Cardiac muscle cell (in vitro differentiated cells and primary cell): ENCODE data around the gene NIPAL3. TPM values are rescaled to one million over a fixed set of nuclear protein-coding genes. Genes with fewer than 3 reads are reported as not detected.

ENCODE experiments used
- DNase-seq, 2 donors: peaks; one replicate each; pipeline versions ENCODE4 v3.0.0 to v3.0.0-alpha.2; 2010 to 2017; ENCODE audit warnings: low read depth in 1 of 2, low spot score in 1 of 2
- H3K27ac ChIP-seq: fragments of 200-600 bp; sonication (generic); 2 replicates; pipeline ENCODE4 v1.5.1; 2016
- H3K27me3 ChIP-seq: fragments of 200-600 bp; sonication (generic); 2 replicates; pipeline ENCODE4 v1.6.0; 2016; ENCODE audit warnings: control low read depth
- H3K36me3 ChIP-seq: fragments of 200-600 bp; sonication (generic); 2 replicates; pipeline ENCODE4 v1.5.1; 2016; ENCODE audit warnings: control low read depth
- H3K4me1 ChIP-seq: fragments of 200-600 bp; sonication (generic); 2 replicates; pipeline ENCODE4 v1.8.1; 2017; ENCODE audit warnings: low read depth, mild to moderate bottlenecking, mixed run types
- H3K4me3 ChIP-seq: fragments of 200-600 bp; sonication (generic); 2 replicates; pipeline ENCODE4 v1.5.1; 2016; ENCODE audit warnings: mild to moderate bottlenecking
- H3K9me3 ChIP-seq: fragments of 200-600 bp; sonication (generic); 2 replicates; pipeline ENCODE4 v1.5.1; 2017; ENCODE audit warnings: low read depth, mild to moderate bottlenecking, control low read depth
- CTCF ChIP-seq: IDR thresholded peaks from 2 replicates; pipeline ENCODE4 v1.5.1; 2012; ENCODE audit warnings: low read depth, mild to moderate bottlenecking, low read length
- polyA plus RNA-seq: library from polyadenylated mRNA; unstranded; fragments of >200 nt; fragmentation: Nextera tagmentation; extraction: Ambion mirVana; gene quantifications from 2 replicates; pipeline ENCODE4 v1.2.1, GENCODE V29; 2016
- total RNA-seq: library from RNA; depleted of rRNA; stranded (reverse); fragments of >200 nt; gene quantifications from 2 replicates; pipeline ENCODE4 v1.2.3, GENCODE V29; 2016

The NIPAL3 gene
- total and polyA plus RNA-seq, 2 experiments from 2014 or later, result 19.0 to 32.2 TPM

GRCh38 chr1:24463776-24464735 lies 48.5 kb downstream of the NIPAL3 start:
- H3K4me1 ChIP-seq, result no peaks in the 10 kb centered on the region
- no peaks in the 10 kb centered on the region for H3K27me3 ChIP-seq
- TF ChIP-seq CTCF, result no peak
- H3K4me3 ChIP-seq, result no peak overlapping the region
- no peak for DNase-seq
- H3K9me3 ChIP-seq, result no peaks in the 10 kb centered on the region
- peaks cover 2% of the 10 kb centered on the region for H3K36me3 ChIP-seq
- no peak overlapping the region for H3K27ac ChIP-seq

- no peaks in the 10 kb centered on the region for H3K27me3 ChIP-seq
- no peaks in the 10 kb centered on the region for H3K9me3 ChIP-seq
- TF ChIP-seq CTCF, result no peak
- H3K27ac ChIP-seq, result no peak overlapping the region
- no peak overlapping the region for H3K4me3 ChIP-seq
- no peaks in the 10 kb centered on the region for H3K36me3 ChIP-seq
- no peak for DNase-seq
- H3K4me1 ChIP-seq, result no peaks in the 10 kb centered on the region
These were observed 49.5 kb downstream of the NIPAL3 start for GRCh38 chr1:24465099-24465498.

- no peak overlapping the region for H3K4me3 ChIP-seq
- H3K36me3 ChIP-seq, result no peaks in the 10 kb centered on the region
- no peaks in the 10 kb centered on the region for H3K27me3 ChIP-seq
- DNase-seq, result no peak
- no peak for TF ChIP-seq CTCF
- H3K4me1 ChIP-seq, result no peaks in the 10 kb centered on the region
- H3K27ac ChIP-seq, result no peak overlapping the region
- no peaks in the 10 kb centered on the region for H3K9me3 ChIP-seq
These were observed 50.0 kb downstream of the NIPAL3 start for GRCh38 chr1:24465638-24466037.

GRCh38 chr1:24468685-24469316 lies 53.2 kb downstream of the NIPAL3 start:
- H3K36me3 ChIP-seq, result no peaks in the 10 kb centered on the region
- H3K9me3 ChIP-seq, result no peaks in the 10 kb centered on the region
- H3K4me1 ChIP-seq, result no peaks in the 10 kb centered on the region
- H3K27me3 ChIP-seq, result no peaks in the 10 kb centered on the region
- H3K27ac ChIP-seq, result no peak overlapping the region
- TF ChIP-seq CTCF, result no peak
- no peak for DNase-seq
- no peak overlapping the region for H3K4me3 ChIP-seq

GRCh38 chr1:24470592-24470991 lies 55.0 kb downstream of the NIPAL3 start:
- Histone ChIP-seq H3K4me1 (no peaks in the 10 kb centered on the region), H3K27ac (no peak overlapping the region), H3K36me3 (no peaks in the 10 kb centered on the region), H3K9me3 (no peaks in the 10 kb centered on the region), H3K27me3 (no peaks in the 10 kb centered on the region), H3K4me3 (no peak overlapping the region)
- no peak for DNase-seq
- no peak for TF ChIP-seq CTCF
